ENCODE results near the gene C1orf210. TPM values are rescaled to one million over a fixed set of nuclear protein-coding genes. Genes with fewer than 3 reads are reported as not detected.

The C1orf210 gene
- total RNA-seq, 1 donor, result under 0.01 TPM

Other genes starting within 250 kb of the C1orf210 start
- 33.1 TPM for gene EBNA1BP2, start 113.3 kb downstream of the C1orf210 start, total RNA-seq
- under 0.01 TPM for gene CFAP57, start 113.3 kb downstream of the C1orf210 start, total RNA-seq
- gene TMEM125, start 15.6 kb downstream of the C1orf210 start, total RNA-seq, result 8.3 TPM
- 47.7 TPM for gene TIE1, start 15.4 kb upstream of the C1orf210 start, total RNA-seq
- gene MPL, start 52.2 kb upstream of the C1orf210 start, total RNA-seq, result 39.6 TPM
- gene CDC20, start 73.4 kb upstream of the C1orf210 start, total RNA-seq, result 9.4 TPM
- gene ELOVL1, start 82.4 kb upstream of the C1orf210 start, total RNA-seq, result 75.7 TPM
- gene MED8, start 104.2 kb upstream of the C1orf210 start, total RNA-seq, result 21.3 TPM
- gene SZT2, start 104.3 kb upstream of the C1orf210 start, total RNA-seq, result 47.7 TPM
- gene HYI, start 168.3 kb upstream of the C1orf210 start, total RNA-seq, result 21.0 TPM
- 1.9 TPM for gene PTPRF, start 245.3 kb upstream of the C1orf210 start, total RNA-seq